ENCODE measurements around the gene TEX55.
"Not testable (repeated sequence)": the region's sequence is repeated elsewhere in the genome, so short reads cannot be mapped to it uniquely, and the experiment has no call there.

The TEX55 gene

GRCh38 chr3:119160815-119161214 lies 14.8 kb downstream of the TEX55 start:
- no peak for DNase-seq (ENCODE audit: low spot score)

GRCh38 chr3:119161240-119161639 lies 15.3 kb downstream of the TEX55 start:
- no peak for DNase-seq (ENCODE audit: low spot score)

- DNase-seq (ENCODE audit: low spot score): not testable (repeated sequence)
These were observed 18.8 kb downstream of the TEX55 start for GRCh38 chr3:119164745-119165144.

GRCh38 chr3:119170821-119171220 lies 24.9 kb downstream of the TEX55 start:
- no peak for DNase-seq (ENCODE audit: low spot score)

- peak; percentile 79 for DNase-seq (ENCODE audit: low spot score)
These were observed 27.4 kb downstream of the TEX55 start, which contains the start of gene UPK1B for GRCh38 chr3:119173325-119173724. Gene UPK1B, plus strand, starts transcription at chr3:119173598. Its CDS starts 13,144 bp downstream, at chr3:119186742.

- DNase-seq (ENCODE audit: low spot score): no peak
These were observed 30.1 kb downstream of the TEX55 start for GRCh38 chr3:119175872-119176756.

- no peak for DNase-seq (ENCODE audit: low spot score)
These were observed 30.8 kb downstream of the TEX55 start for GRCh38 chr3:119176778-119177177.

GRCh38 chr3:119177321-119177720 lies 31.4 kb downstream of the TEX55 start:
- DNase-seq (ENCODE audit: low spot score): no peak

GRCh38 chr3:119181765-119182164 lies 35.8 kb downstream of the TEX55 start:
- no peak for DNase-seq (ENCODE audit: low spot score)

- no peak for DNase-seq (ENCODE audit: low spot score)
These were observed 38.1 kb downstream of the TEX55 start for GRCh38 chr3:119184111-119184510.

GRCh38 chr3:119184796-119185570 lies 39.0 kb downstream of the TEX55 start:
- DNase-seq (ENCODE audit: low spot score): no peak

- DNase-seq (ENCODE audit: low spot score): no peak
These were observed 41.3 kb downstream of the TEX55 start for GRCh38 chr3:119187266-119187665.

GRCh38 chr3:119191800-119192199 lies 45.8 kb downstream of the TEX55 start:
- no peak for DNase-seq (ENCODE audit: low spot score)

GRCh38 chr3:119194237-119195150 lies 48.5 kb downstream of the TEX55 start:
- no peak for DNase-seq (ENCODE audit: low spot score)

- no peak for DNase-seq (ENCODE audit: low spot score)
These were observed 49.1 kb downstream of the TEX55 start for GRCh38 chr3:119195151-119195476.

- DNase-seq (ENCODE audit: low spot score): peak; percentile 59
These were observed 49.9 kb downstream of the TEX55 start for GRCh38 chr3:119195911-119196310.
